HepG2 (cell line): Measurements from ENCODE around the gene THADA. TPM values are rescaled to one million over a fixed set of nuclear protein-coding genes. Genes with fewer than 3 reads are reported as not detected.

Source experiments
- AGO2 ChIP-seq: fragments of 200-400 bp; formaldehyde crosslinking; optimal IDR thresholded peaks from 2 replicates; pipeline ENCODE3; 2017; ENCODE audit warnings: mild to moderate bottlenecking, low read depth, low read length, moderate library complexity
- BRF2 ChIP-seq: sonication (generic); formaldehyde crosslinking; IDR thresholded peaks from 2 replicates; pipeline ENCODE4 v1.8.1; 2022; ENCODE audit warnings: mild to moderate bottlenecking, missing genetic modification reagents
- CBX5 ChIP-seq: sonication (generic); formaldehyde crosslinking; IDR thresholded peaks from 2 replicates; pipeline ENCODE4 v1.4.0; 2020; ENCODE audit warnings: missing genetic modification reagents, borderline replicate concordance
- FOXA1 ChIP-seq, 2 experiments: fragments of 450-650 bp in 1 of 2; sonication (generic) in 1 of 2; formaldehyde crosslinking in 1 of 2; IDR thresholded peaks; 2 replicates each; pipeline versions ENCODE4 v1.4.0 to v1.6.1; 2016 to 2020; ENCODE audit warnings: missing genetic modification reagents in 1 of 2
- FOXA3 ChIP-seq: IDR thresholded peaks from 2 replicates; pipeline ENCODE4 v1.6.1; 2016; ENCODE audit warnings: missing genetic modification reagents, missing compliant biosample characterization
- GATAD2A ChIP-seq: IDR thresholded peaks from 2 replicates; pipeline ENCODE4 v1.6.1; 2016
- HCFC1 ChIP-seq: fragments of 150-350 bp; IDR thresholded peaks from 2 replicates; pipeline ENCODE4 v1.6.1; 2014; ENCODE audit warnings: low read depth, low read length
- RCOR2 ChIP-seq: IDR thresholded peaks from 2 replicates; pipeline ENCODE4 v1.6.1; 2016; ENCODE audit warnings: missing biosample characterization, missing genetic modification reagents
- SOX13 ChIP-seq, 3 experiments: fragments of 450-650 bp in 1 of 3; sonication (generic) in 1 of 3; formaldehyde crosslinking in 1 of 3; IDR thresholded peaks in 2 of 3; conservative IDR thresholded peaks in 1 of 3; 2 replicates each; pipeline versions ENCODE4 v1.5.0 to v1.6.1; 2016 to 2020; ENCODE audit warnings: antibody characterized with exemption in 1 of 3, mild to moderate bottlenecking in 1 of 3, missing compliant biosample characterization in 1 of 3, missing genetic modification reagents in 1 of 3, moderate library complexity in 1 of 3
- TIGD3 ChIP-seq: sonication (generic); formaldehyde crosslinking; IDR thresholded peaks from 2 replicates; pipeline ENCODE4 v1.5.1; 2020; ENCODE audit warnings: mild to moderate bottlenecking, missing genetic modification reagents, borderline replicate concordance
- ZBTB39 ChIP-seq: sonication (generic); formaldehyde crosslinking; IDR thresholded peaks from 2 replicates; pipeline ENCODE4 v1.5.0; 2020; ENCODE audit warnings: missing genetic modification reagents
- ZBTB4 ChIP-seq: sonication (generic); formaldehyde crosslinking; IDR thresholded peaks from 2 replicates; pipeline ENCODE4 v1.4.0; 2020; ENCODE audit warnings: missing genetic modification reagents, mild to moderate bottlenecking, borderline replicate concordance
- ZBTB7A ChIP-seq: sonication (generic); formaldehyde crosslinking; IDR thresholded peaks from 2 replicates; pipeline ENCODE4 v1.8.0; 2022; ENCODE audit warnings: mild to moderate bottlenecking, missing genetic modification reagents
- ZMYM4 ChIP-seq: sonication (generic); formaldehyde crosslinking; IDR thresholded peaks from 2 replicates; pipeline ENCODE4 v1.8.1; 2023; ENCODE audit warnings: mild to moderate bottlenecking, missing genetic modification reagents
- ZNF143 ChIP-seq: sonication (generic); formaldehyde crosslinking; IDR thresholded peaks from 2 replicates; pipeline ENCODE4 v1.4.0; 2020; ENCODE audit warnings: missing genetic modification reagents
- ZNF205 ChIP-seq: IDR thresholded peaks from 2 replicates; pipeline ENCODE4 v1.6.1; 2018; ENCODE audit warnings: missing biosample characterization, missing genetic modification reagents
- ZNF451 ChIP-seq: sonication (generic); formaldehyde crosslinking; IDR thresholded peaks from 2 replicates; pipeline ENCODE4 v1.5.0; 2020; ENCODE audit warnings: mild to moderate bottlenecking, missing genetic modification reagents
- ZNF558 ChIP-seq: sonication (generic); formaldehyde crosslinking; IDR thresholded peaks from 2 replicates; pipeline ENCODE4 v1.9.0; 2022; ENCODE audit warnings: mild to moderate bottlenecking, missing genetic modification reagents, borderline replicate concordance
- ZNF572 ChIP-seq: sonication (generic); formaldehyde crosslinking; IDR thresholded peaks from 2 replicates; pipeline ENCODE4 v1.5.1; 2020; ENCODE audit warnings: mild to moderate bottlenecking, missing genetic modification reagents
- ZNF7 ChIP-seq: IDR thresholded peaks from 2 replicates; pipeline ENCODE4 v1.6.1; 2016; ENCODE audit warnings: missing biosample characterization, missing genetic modification reagents
- ZNF816 ChIP-seq: sonication (generic); formaldehyde crosslinking; IDR thresholded peaks from 2 replicates; pipeline ENCODE4 v1.8.0; 2022; ENCODE audit warnings: missing genetic modification reagents, mild to moderate bottlenecking, borderline replicate concordance
- polyA plus RNA-seq, 8 experiments: library from polyadenylated mRNA; depleted of rRNA in 3 of 8; stranded (reverse) in 7 of 8; unstranded in 1 of 8; fragments of >200 nt; fragmentation: Illumina TruSeq in 4 of 8; extraction: Trizol in 4 of 8; gene quantifications; 2 replicates each; pipeline versions ENCODE4 v1.2.1 to v1.2.3, GENCODE V29; 2011 to 2016; ENCODE audit warnings: low read depth in 4 of 8, missing spikeins in 1 of 8, mixed read lengths in 1 of 8; ENCODE audit not compliant: insufficient read depth in 1 of 8
- total RNA-seq, 5 experiments: library from RNA; depleted of rRNA; stranded (reverse); fragments of >200 nt; fragmentation: Illumina TruSeq; extraction: Trizol; gene quantifications; 2 replicates each; pipeline ENCODE4 v1.2.3, GENCODE V29; 2016; ENCODE audit warnings: low read depth in 1 of 5

THADA gene
- total and polyA plus RNA-seq, 2 of the 13 experiments (the other 11 are each of a cell fraction or from before 2014, with no cell fraction given) = 12.7 to 21.7 TPM

GRCh38 chr2:43300781-43301583 lies 294.9 kb downstream of the THADA start (continued):
- TF ChIP-seq RCOR2 = peak; percentile 27; the same call in 1 of the 2 replicates
- 0 out of 2 replicates have a peak, but pooled peaks have one; percentile 19 for TF ChIP-seq GATAD2A (CRISPR knock-in tag)
- TF ChIP-seq ZNF558 (CRISPR knock-in tag) = no peak
- 0 out of 2 replicates have a peak, but pooled peaks have one; percentile 18 for TF ChIP-seq ZNF7
- TF ChIP-seq SOX13 (IDR thresholded peaks at IDR 0.05) = no peak
- 0 out of 4 replicates have a peak, but pooled peaks of 1 of the 2 experiments have one; percentile 29 for TF ChIP-seq SOX13 (CRISPR knock-in tag; conservative IDR thresholded peaks at IDR 0.05 in 1 of 2, IDR thresholded peaks at IDR 0.05 in 1 of 2)
- TF ChIP-seq AGO2 = no peak
- TF ChIP-seq HCFC1 = no peak
- TF ChIP-seq ZNF572 = no peak
- no peak for TF ChIP-seq ZNF205 (CRISPR knock-in tag)
- TF ChIP-seq BRF2 = no peak
- no peak for TF ChIP-seq CBX5
- no peak for TF ChIP-seq ZBTB39 (CRISPR knock-in tag)
- TF ChIP-seq FOXA1 (IDR thresholded peaks at IDR 0.05) = no peak
- TF ChIP-seq FOXA1 (CRISPR knock-in tag; IDR thresholded peaks at IDR 0.05) = peak; percentile 91
- TF ChIP-seq ZNF816 (CRISPR knock-in tag) = no peak
- peak; percentile 48; the same call in 1 of the 2 replicates for TF ChIP-seq ZMYM4 (CRISPR knock-in tag)
- 0 out of 2 replicates have a peak, but pooled peaks have one; percentile 21 for TF ChIP-seq ZBTB7A (CRISPR knock-in tag)
- peak; percentile 92; the same call in 1 of the 2 replicates for TF ChIP-seq ZBTB4 (CRISPR knock-in tag)
- TF ChIP-seq TIGD3 = no peak
- no peak for TF ChIP-seq ZNF143
- peak; percentile 83 for TF ChIP-seq FOXA3 (CRISPR knock-in tag)
- TF ChIP-seq ZNF451 = no peak
